HG03378 (cell line): ENCODE results near the gene MCTP1.

ENCODE experiments used
- ATAC-seq: cut with Tn5 transposase; IDR thresholded peaks from one replicate; pipeline ENCODE4 v1.9.1; 2021; ENCODE audit warnings: mild to moderate bottlenecking, moderate library complexity; ENCODE audit not compliant: unreplicated experiment

The MCTP1 gene

DNA sequence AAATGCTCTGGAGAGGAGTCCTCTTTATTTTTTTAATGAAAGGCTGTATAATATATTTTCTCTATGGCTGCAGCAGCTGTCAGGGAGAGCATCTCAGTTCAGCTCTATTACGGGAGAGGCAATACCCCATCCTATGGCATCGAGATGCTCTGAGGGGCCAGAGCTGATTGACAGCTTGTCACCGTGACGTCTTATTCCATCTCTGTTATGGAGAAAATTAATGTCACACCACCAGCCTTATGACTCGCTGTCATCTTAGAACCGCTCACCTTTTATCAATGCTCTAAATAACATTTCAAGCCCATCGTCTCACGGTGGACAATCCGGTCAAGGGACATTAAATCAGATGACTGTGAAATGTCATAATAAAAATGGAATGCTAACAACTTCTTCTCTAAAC, 392.9 kb downstream of the MCTP1 start:
- no peak for ATAC-seq

- no peak for ATAC-seq
Observed at GRCh38 chr5:94891565-94891964, 393.3 kb downstream of the MCTP1 start.

DNA sequence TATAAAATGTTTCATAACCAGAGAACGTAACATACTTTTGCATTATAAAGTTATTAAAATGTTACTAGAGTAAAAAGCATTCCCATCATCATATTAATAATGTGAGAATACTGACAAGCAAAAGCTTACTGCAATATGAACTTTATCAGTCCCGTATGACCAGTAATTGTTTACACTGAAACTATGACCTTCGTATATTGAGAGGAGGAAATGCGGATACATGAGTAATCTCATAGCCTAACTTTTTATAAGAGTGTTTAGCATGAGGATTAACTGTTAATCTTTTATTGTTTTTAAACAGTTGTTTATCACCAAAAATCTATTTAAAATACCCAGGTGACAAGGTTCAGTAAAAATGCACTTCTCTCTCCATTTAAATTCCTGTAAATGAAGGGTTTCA, 394.0 kb downstream of the MCTP1 start:
- no peak for ATAC-seq

DNA sequence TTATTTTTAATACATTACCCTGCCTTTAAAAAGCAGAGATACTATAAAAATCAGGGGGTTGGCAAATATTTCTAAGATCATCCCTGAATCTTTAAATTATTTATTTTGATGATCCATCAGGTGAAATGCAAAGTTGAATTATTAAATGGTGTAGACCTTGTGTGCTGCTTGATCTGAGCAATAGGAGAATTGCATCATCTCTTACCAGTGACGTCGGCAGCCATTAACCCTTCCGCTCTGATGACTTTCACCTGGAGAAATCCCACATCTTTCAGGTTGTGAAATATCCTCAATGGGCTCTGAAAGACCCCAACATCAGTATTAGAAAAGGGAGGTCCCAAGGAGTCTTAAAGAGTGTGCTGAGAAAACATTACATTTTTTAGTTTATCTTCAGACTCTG, 396.2 kb downstream of the MCTP1 start:
- ATAC-seq: no peak

- no peak for ATAC-seq
Observed at GRCh38 chr5:94885931-94886330, 399.0 kb downstream of the MCTP1 start.

DNA sequence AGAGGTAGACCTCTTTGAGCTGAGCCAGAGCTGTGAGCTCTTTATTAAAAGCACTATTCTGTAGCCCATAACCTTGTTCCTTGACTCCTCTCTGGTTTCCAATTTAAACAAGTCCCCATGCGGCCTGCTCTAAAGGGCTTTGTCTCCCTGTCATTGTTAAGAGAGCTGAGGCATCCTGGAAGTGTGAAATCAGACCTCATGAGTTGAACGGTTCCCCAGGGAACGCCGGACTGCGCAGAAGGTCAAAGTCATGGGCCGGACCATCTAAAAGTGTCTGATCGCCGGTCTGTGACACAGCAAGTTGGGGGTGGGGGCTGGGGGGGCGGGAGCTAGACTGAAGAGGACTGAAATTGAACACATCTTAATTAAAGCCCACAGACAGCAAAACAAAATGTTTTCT, 400.6 kb downstream of the MCTP1 start:
- no peak for ATAC-seq

DNA sequence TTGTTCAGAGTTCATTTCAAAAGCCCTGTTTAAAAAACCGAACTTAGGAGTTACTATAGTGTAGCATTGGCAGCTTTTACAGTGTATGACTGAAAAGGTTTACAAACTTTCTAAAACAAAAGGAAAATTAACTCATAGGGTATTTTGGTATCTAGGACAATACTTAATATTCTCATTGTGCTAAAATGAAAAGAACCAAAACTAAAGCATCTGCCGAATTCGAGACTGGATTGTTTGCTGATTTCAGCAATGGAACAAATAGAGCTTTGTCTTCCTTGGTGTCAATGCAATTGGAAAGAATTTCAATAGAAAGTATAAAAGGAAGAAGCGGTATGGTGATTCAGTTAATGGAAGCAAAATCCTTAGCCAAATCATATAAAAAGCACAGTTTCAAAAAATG, 412.4 kb downstream of the MCTP1 start:
- no peak for ATAC-seq

DNA sequence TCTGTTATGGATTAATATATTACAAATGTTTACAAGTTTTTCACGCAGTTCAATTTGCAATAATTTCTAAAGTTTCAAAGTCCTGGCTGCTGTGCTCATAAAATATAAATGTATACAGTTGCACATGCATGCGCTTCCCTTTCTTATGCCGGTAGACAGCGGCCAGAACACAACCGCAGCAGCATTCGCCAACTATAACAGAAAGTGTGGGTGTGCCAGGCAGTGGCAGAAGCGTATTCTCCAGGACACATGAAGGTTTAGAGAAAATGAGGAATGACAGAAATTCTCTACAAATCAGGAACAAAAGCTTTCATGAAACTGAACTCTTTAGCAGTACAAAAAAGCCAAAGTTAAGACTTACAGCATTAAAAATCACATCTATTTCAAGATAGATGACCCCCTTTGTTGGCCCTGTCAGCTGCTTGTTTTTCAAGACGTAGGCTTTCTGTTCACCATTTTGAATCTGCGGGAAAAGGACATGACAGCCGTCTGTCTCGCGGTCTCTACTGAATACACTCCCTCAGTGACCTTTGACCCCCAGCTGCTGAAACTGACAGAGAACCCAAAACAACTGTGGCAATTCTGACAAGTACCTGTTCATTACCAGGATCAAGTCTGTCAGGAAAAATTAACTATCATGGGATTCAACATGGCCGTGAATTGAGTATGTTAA, 414.2 kb downstream of the MCTP1 start:
- no peak for ATAC-seq

DNA sequence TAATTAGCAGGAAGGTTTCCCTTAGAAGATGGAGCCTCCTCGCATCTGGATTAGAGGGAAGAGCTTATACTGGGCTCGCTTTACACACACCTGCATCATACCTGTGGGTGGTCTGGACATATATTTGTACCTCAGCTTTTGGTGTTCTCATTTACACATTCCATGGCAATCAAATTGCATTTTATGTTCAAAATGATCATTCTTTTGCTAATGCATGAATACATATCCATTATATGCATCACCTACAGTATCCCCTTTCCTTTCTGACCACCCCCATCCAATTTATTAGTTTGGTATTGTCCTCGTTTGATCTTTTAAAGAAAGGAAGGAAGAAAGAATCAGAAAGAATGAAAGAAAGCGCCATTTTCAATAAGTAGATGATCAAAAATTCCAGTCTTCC, 415.0 kb downstream of the MCTP1 start:
- no peak for ATAC-seq

- no peak for ATAC-seq
Observed at GRCh38 chr5:94863951-94864350, 420.9 kb downstream of the MCTP1 start.

DNA sequence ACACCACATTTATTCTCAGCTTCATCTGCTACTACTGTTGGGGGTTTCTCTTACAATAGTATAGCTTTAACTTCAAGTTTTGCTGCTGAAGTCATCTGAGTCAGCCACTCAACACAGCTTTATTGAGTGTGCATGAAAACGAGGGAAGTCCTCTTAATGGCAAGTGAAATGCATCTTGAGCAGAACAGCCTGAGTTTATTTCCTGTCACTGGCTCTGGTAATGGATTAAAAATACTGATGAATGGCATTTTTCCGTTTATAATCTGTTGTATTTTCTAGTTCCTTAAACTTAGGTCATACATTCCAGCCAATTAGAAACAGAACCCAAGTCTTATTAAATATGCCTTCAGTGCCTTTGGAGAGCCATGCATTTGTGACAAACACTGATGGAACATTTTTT, 427.8 kb downstream of the MCTP1 start:
- ATAC-seq: no peak

- no peak for ATAC-seq
Observed at GRCh38 chr5:94856257-94856800, 428.6 kb downstream of the MCTP1 start.

DNA sequence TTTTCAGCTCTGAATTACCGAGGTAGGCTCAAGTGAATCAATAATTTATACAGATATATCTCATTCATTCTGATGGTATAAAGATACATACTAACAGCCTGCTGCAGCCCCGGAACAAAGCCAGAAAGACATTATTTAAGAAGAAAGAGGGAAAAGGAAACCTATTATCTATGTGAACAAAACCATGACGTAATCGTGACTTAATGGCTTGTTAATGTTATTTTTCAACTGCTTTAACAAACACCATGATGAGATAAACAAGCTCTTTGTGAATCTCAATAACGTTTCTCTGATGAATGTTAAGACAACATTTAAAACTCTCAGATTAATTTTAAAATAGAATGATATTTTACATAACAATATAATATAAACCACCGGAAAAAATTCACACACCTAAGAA, 429.4 kb downstream of the MCTP1 start:
- no peak for ATAC-seq

DNA sequence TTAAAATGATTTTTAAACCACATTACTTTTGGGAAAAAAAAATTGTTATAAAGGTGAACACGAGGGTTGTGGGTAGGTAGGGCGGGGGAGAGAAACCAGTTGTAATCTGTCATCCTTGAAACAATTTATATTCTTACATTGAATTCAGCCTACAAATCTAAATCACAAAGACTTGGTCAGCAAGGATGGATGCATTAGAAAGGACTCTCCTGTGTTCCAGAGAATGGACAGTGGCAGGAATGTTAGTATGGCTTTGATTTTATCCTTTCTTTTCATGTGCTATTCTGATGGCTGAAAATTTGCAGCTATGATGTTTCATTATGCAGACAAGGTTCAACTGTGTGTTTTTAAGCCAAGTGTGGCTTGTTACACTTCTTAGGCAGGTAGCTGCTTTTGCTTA, 431.8 kb downstream of the MCTP1 start:
- ATAC-seq: no peak

DNA sequence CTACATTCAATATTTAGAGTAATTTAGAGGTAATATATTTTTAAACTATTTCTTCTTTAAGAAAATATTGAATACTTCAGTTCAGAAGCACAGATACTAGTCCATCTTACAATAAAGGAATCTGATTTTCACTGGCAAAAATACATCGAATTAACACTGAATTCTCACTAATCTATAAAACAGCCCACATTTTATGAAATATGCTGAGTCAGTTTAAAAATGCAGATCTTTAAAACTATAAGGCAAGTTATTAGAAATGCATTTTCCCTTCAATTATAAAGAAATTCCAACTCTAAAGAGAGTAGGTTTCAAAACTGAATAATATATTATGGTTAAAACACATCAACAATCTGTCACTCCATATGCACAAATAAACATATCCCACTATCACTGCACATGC, 433.9 kb downstream of the MCTP1 start:
- no peak for ATAC-seq

DNA sequence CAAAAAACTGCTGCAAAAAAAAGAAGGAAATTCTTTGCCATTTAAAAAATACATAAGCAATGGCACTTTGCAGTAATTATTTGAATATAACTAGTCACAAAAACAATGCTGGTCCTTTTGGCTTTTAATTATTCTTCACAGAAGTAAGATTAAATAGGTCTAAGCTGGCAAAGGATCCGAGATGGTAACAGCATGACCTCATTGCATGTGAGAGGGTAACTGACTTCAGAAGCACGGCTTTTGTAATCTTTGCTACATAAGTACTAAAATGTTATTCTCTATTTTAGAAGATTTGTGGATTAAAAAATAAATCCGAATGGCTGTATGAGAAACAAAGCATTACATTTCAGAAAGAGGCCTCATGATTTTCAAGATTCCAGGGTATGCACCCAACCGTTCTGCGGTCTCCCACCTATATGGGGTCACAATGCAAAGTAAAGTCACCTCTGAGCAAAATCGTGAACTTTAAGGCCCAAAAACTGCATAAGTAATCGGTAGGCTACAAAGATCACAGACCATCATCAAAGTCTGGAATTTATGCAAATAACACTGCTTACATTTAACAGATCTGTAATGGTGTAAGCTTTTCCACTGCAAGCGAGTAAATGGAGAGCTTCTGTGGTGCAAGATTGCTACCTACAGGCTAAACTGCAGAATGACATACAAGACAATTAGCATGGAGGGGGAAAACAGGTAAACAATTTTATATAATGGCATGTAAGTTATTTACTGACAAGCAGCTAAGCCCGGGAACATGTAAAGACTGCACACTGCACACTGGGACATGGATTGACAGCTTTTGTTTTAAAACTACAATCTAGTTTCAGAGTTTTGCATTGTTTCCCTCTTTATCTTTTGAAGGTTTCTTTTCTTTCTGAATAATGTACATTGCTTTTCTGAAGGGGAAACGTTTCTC, 434.8 kb downstream of the MCTP1 start:
- peak; percentile 93 for ATAC-seq

- no peak for ATAC-seq
Observed at GRCh38 chr5:94849324-94849723, 435.6 kb downstream of the MCTP1 start.

GRCh38 chr5:94847726-94848125, 437.2 kb downstream of the MCTP1 start:
- no peak for ATAC-seq

DNA sequence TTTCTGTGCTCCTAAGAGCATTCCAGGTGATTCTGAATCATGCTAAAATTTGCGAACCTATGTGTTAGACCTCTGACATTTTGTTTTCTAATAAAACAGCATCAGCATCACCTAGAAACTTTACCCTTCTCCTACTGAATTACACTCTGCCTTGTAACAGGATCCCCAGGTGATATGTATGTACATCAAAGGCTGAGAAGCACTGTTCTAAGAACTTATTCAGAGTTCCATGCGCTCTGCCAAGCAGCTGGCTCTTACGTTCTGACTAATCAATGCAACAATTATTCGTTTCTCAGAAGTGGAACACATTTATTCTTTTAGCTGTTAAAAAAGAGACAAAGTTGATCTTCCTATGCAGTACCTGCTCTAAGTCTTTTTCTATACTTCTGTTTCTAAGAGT, 437.9 kb downstream of the MCTP1 start:
- ATAC-seq: no peak

DNA sequence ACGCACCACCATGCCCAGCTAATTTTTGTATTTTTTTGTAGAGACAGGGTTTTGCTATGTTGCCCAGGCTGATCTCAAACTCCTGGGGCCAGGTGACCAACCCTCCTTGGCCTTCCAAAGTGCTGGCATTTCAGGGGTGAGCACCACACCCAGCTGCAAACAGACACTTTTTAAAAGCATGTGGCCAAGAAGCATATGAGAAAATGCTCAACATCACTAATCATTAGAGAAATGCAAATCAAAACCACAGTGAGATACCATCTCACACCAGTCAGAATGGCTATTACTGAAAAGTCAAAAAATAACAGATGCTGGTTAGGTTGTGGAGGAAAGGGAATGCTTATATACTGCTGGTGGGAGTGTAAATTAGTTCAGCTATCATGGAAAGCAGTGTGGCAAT, 439.2 kb downstream of the MCTP1 start:
- ATAC-seq: peak; percentile 58

DNA sequence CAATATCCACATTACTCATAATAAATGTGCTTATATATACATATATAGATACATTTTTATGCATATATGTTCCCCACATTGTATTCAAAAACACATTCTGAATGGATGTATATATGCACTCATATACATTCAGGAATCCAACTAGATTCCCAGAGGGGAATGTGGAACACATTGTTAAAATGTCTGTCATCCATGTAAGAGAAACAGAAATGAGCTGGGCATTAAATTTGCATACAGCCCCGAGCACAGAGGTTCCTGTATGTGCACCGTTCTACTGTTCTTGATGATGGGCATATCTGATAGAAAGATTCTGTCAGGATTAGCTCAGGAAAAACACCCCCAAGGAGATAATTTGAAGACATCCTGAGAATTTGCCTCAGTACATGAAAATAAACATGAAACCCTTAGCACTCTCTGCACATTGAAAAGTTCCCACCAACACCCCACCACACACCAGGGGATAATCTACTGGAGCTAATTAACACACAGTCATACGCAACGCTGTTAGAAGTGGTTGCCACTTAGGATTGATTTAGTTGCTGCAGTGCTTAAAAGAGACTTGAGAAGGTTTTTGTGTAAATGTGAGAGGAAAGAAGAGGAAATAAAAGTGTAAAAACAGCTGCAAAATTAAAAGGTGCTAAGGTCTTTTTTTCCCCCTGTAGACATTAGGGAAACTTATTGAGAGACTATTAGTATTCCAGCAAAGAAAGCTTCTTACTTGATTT, 443.1 kb downstream of the MCTP1 start:
- ATAC-seq: no peak
